Measurements from ENCODE around the gene SYNJ2. TPM values are rescaled to one million over a fixed set of nuclear protein-coding genes. Genes with fewer than 3 reads are reported as not detected.

The SYNJ2 gene
- total and polyA plus RNA-seq, 2 donors from 2014 or later = 1.7 to 15.8 TPM

DNA sequence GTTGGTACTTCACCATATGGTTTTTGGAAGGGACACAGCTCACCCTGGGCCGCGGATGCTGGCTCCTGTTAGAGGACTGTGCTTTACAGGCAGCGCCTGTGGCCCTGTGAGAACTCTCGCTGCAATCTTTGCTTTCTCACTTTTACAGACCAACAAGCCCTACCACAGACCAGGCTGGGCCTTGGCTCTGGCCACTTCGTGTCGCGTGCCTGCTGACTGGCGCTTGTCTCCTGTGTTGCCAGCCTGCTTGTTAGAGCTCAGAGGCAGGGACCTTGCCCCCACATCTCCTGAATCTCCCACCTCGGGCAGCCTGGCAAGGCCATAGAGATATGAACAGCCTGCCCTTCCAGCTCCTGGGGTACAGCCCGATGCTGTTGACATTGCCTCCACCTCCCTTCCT is 56.1 kb downstream of the SYNJ2 start:
- no peak overlapping the region for H3K9ac ChIP-seq (ENCODE audit: low read length in 3 of 3)
- no peaks in the 10 kb centered on the region for H3K27me3 ChIP-seq (ENCODE audit: control insufficient read depth, insufficient read depth, low read length)
- peak in 1 of 5 donors; percentile 60 for DNase-seq
- no peak for FAIRE-seq
- H3K4me1 ChIP-seq (ENCODE audit: control insufficient read depth in 2 of 3, insufficient read depth in 2 of 3, low read depth in 1 of 3, low read length in 3 of 3) = peaks cover 0 to 19% (median 2%) of the 10 kb centered on the region in 3 donors
- no peak overlapping the region for H3K27ac ChIP-seq (ENCODE audit: low read depth in 2 of 2, low read length in 2 of 2)
- no peak overlapping the region for H3K4me3 ChIP-seq (ENCODE audit: low read length in 3 of 3)
- H3K36me3 ChIP-seq (ENCODE audit: control insufficient read depth in 2 of 3, insufficient read depth in 3 of 3, low read length in 3 of 3) = no peaks in the 10 kb centered on the region
- TF ChIP-seq, protein P1, sequence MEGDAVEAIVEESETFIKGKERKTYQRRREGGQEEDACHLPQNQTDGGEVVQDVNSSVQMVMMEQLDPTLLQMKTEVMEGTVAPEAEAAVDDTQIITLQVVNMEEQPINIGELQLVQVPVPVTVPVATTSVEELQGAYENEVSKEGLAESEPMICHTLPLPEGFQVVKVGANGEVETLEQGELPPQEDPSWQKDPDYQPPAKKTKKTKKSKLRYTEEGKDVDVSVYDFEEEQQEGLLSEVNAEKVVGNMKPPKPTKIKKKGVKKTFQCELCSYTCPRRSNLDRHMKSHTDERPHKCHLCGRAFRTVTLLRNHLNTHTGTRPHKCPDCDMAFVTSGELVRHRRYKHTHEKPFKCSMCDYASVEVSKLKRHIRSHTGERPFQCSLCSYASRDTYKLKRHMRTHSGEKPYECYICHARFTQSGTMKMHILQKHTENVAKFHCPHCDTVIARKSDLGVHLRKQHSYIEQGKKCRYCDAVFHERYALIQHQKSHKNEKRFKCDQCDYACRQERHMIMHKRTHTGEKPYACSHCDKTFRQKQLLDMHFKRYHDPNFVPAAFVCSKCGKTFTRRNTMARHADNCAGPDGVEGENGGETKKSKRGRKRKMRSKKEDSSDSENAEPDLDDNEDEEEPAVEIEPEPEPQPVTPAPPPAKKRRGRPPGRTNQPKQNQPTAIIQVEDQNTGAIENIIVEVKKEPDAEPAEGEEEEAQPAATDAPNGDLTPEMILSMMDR (IDR thresholded peaks at IDR 0.05; ENCODE audit: borderline replicate concordance, extremely low read depth, insufficient read depth) = no peak
- H3K9me3 ChIP-seq (ENCODE audit: control insufficient read depth in 2 of 3, insufficient read depth in 1 of 3, low read length in 3 of 3) = no peaks in the 10 kb centered on the region
- intact Hi-C loops (cut with DNase I) = no loop called here

DNA sequence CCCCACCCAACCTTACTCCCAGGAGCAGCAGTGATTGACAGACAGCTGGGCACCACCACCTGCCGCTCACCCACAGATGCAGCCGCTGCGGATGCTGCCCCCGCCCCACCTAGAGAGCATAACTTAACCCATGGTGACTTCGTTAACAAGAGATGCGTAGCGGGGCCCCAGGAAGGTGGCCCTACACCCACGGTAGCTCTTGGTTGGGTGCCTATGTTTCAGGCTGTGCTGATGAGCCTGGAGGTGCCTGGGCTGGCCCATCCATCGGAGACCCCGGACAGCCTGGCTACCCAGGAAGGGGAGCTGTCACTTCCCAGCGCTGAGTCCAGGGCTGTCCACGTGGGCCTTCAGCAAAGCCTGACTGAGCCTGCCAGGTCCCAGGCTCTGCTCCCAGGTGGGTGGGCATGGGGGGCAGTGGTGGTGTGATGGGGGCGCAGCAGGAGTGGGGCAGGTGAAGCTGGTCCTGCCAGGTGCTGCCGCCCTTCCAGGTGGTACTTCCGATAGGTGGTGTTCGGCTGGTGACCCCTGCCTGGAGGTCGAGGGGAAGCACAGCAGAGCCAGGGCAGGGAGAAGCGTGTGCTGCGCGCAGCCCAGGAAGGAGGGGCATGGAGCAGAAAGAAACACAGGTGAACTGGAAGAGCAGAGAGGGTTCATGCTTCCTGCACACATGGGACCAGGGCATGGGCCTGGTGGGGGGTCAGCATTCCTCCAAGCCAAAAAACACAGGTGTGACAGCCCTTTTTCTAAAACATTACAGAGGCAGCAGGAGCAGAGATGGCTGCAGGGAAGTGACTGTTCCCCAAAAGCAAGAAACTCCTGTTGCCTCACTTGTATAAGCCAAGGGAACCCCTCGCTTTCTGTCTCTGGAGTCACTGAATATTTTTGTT is 56.9 kb downstream of the SYNJ2 start:
- intact Hi-C loops (cut with DNase I) = no loop called here
- Histone ChIP-seq H3K4me1 (ENCODE audit: control insufficient read depth in 2 of 3, insufficient read depth in 2 of 3, low read depth in 1 of 3, low read length in 3 of 3) (peaks cover 0 to 15% (median 2%) of the 10 kb centered on the region in 3 donors), H3K27ac (ENCODE audit: low read depth in 2 of 2, low read length in 2 of 2) (no peak overlapping the region), H3K27me3 (ENCODE audit: control insufficient read depth, insufficient read depth, low read length) (no peaks in the 10 kb centered on the region), H3K4me3 (ENCODE audit: low read length in 3 of 3) (no peak overlapping the region), H3K9me3 (ENCODE audit: control insufficient read depth in 2 of 3, insufficient read depth in 1 of 3, low read length in 3 of 3) (no peaks in the 10 kb centered on the region), H3K9ac (ENCODE audit: low read length in 3 of 3) (no peak overlapping the region), H3K36me3 (ENCODE audit: control insufficient read depth in 2 of 3, insufficient read depth in 3 of 3, low read length in 3 of 3) (no peaks in the 10 kb centered on the region)
- peak in 1 of 5 donors; percentile 75 for DNase-seq
- no peak for FAIRE-seq
- TF ChIP-seq, protein P1 (IDR thresholded peaks at IDR 0.05; ENCODE audit: borderline replicate concordance, extremely low read depth, insufficient read depth) = no peak

DNA sequence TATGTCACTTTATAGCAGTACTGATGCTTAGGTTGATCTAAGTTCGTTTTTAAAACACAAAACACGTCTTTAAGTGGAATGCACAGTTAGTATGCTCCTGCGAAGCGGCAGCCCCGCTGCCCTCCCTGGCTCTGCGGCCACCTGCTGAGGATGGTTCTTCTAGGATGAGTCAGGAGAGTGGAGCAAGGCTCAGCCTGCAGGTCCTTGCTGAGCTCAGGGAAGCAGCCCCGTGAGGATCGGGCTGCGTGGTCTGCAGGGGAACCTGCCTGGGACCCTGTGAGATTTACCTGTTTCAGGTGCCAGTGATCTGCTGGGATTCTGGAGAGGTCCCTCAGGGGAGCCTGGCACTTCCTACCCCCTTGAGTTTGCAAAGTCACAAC is 57.5 kb downstream of the SYNJ2 start:
- FAIRE-seq (no peak), DNase-seq (peak in 1 of 5 donors; percentile 43)
- no peaks in the 10 kb centered on the region for H3K36me3 ChIP-seq (ENCODE audit: control insufficient read depth in 2 of 3, insufficient read depth in 3 of 3, low read length in 3 of 3)
- no peak overlapping the region for H3K27ac ChIP-seq (ENCODE audit: low read depth in 2 of 2, low read length in 2 of 2)
- no peaks in the 10 kb centered on the region for H3K27me3 ChIP-seq (ENCODE audit: control insufficient read depth, insufficient read depth, low read length)
- no peak overlapping the region for H3K4me3 ChIP-seq (ENCODE audit: low read length in 3 of 3)
- H3K4me1 ChIP-seq (ENCODE audit: control insufficient read depth in 2 of 3, insufficient read depth in 2 of 3, low read depth in 1 of 3, low read length in 3 of 3) = peaks cover 0 to 14% (median 2%) of the 10 kb centered on the region in 3 donors
- intact Hi-C loops (cut with DNase I) = no loop called here
- TF ChIP-seq, protein P1 (IDR thresholded peaks at IDR 0.05; ENCODE audit: borderline replicate concordance, extremely low read depth, insufficient read depth) = no peak
- H3K9ac ChIP-seq (ENCODE audit: low read length in 3 of 3) = no peak overlapping the region
- H3K9me3 ChIP-seq (ENCODE audit: control insufficient read depth in 2 of 3, insufficient read depth in 1 of 3, low read length in 3 of 3) = no peaks in the 10 kb centered on the region

Measured in kidney (tissue), 14 donors.